CD4-positive, alpha-beta T cell (primary cell): Measurements from ENCODE around the gene STARD13. TPM values are rescaled to one million over a fixed set of nuclear protein-coding genes. Genes with fewer than 3 reads are reported as not detected.

Experiments
- ATAC-seq: fragments of 200-7000 bp; cut with Tn5 transposase; one replicate; pipeline ENCODE4 v1.10.0; 2022; ENCODE audit warnings: mild to moderate bottlenecking; ENCODE audit not compliant: poor library complexity
- CTCF ChIA-PET: fragments of 350-600 bp; sonication (Branson Sonifier 250); formaldehyde crosslinking; loops from one replicate; lab custom pipeline; 2021; ENCODE audit warnings: antibody characterized with exemption, inconsistent platforms; lab: Charles Lee
- POLR2A ChIA-PET: fragments of 350-600 bp; sonication (Branson Sonifier 250); formaldehyde crosslinking; loops from one replicate; lab custom pipeline; 2021; ENCODE audit warnings: antibody characterized with exemption, inconsistent platforms; lab: Charles Lee
- DNase-seq, 14 experiments: peaks; one replicate each; pipeline ENCODE4 v3.0.0-alpha.2; 2013 to 2020; ENCODE audit warnings: mixed read lengths in 2 of 14
- H3K27ac ChIP-seq, 2 donors: one replicate each; pipeline versions ENCODE4 v1.5.1 to v1.7.0; 2013; ENCODE audit warnings: low read length in 2 of 2, low read depth in 1 of 2, mild to moderate bottlenecking in 1 of 2
- H3K27me3 ChIP-seq, 2 experiments: 1 replicate in 1 of 2; 2 replicates in 1 of 2; pipeline versions ENCODE4 v1.6.1 to v1.7.0; 2013; ENCODE audit warnings: low read length in 2 of 2, control low read depth in 1 of 2, mild to moderate bottlenecking in 1 of 2, moderate library complexity in 1 of 2; ENCODE audit not compliant: insufficient read depth in 2 of 2, control insufficient read depth in 1 of 2
- H3K36me3 ChIP-seq: one replicate; pipeline ENCODE4 v1.6.1; 2013; ENCODE audit warnings: low read length, control low read depth; ENCODE audit not compliant: insufficient read depth
- H3K4me1 ChIP-seq: one replicate; pipeline ENCODE4 v1.6.1; 2013; ENCODE audit warnings: low read length, control low read depth; ENCODE audit not compliant: insufficient read depth
- H3K4me3 ChIP-seq: one replicate; pipeline ENCODE4 v1.5.1; 2013; ENCODE audit warnings: mild to moderate bottlenecking, low read length, moderate library complexity
- H3K9me3 ChIP-seq, 2 experiments: 1 replicate in 1 of 2; 2 replicates in 1 of 2; pipeline versions ENCODE4 v1.6.1 to v1.7.0; 2013; ENCODE audit warnings: low read length in 2 of 2, mild to moderate bottlenecking in 2 of 2, control low read depth in 1 of 2, moderate library complexity in 1 of 2; ENCODE audit not compliant: control insufficient read depth in 1 of 2, insufficient read depth in 1 of 2
- H3K27ac Mint-ChIP-seq: one replicate; pipeline ENCODE4 v1.8.0; 2020; ENCODE audit warnings: mixed read lengths
- H3K27me3 Mint-ChIP-seq: one replicate; pipeline ENCODE4 v1.8.0; 2021; ENCODE audit warnings: mixed read lengths
- H3K36me3 Mint-ChIP-seq: one replicate; pipeline ENCODE4 v1.8.0; 2021; ENCODE audit warnings: low read depth, mixed read lengths
- H3K4me1 Mint-ChIP-seq: one replicate; pipeline ENCODE4 v1.8.0; 2021; ENCODE audit warnings: low read depth, mixed read lengths
- H3K4me3 Mint-ChIP-seq: one replicate; pipeline ENCODE4 v1.8.0; 2020; ENCODE audit warnings: mild to moderate bottlenecking, mixed read lengths
- H3K9me3 Mint-ChIP-seq: one replicate; pipeline ENCODE4 v1.8.0; 2020; ENCODE audit warnings: mixed read lengths
- intact Hi-C, 2 experiments: fragments of 100-400 bp; cut with DNase I in 1 of 2; cut with micrococcal nuclease in 1 of 2; formaldehyde crosslinking; loops; one replicate each; pipeline versions ENCODE4 v1.15.1 to v1.9.0; 2023 to 2025; cut with DNase I, micrococcal nuclease
- total RNA-seq, 174 experiments: library from RNA in 2 of 174; stranded (reverse) in 2 of 174; gene quantifications; one replicate each; pipeline ENCODE4 v1.2.3 and lab custom pipeline; 2021 to 2026
- TF ChIP-seq, protein P1 (sequence below): fragments of 200-600 bp; IDR thresholded peaks from one replicate; pipeline ENCODE4 v1.8.0; 2022; ENCODE audit warnings: antibody characterized with exemption, mild to moderate bottlenecking

Gene STARD13
- total RNA-seq, 2 experiments from 2014 or later: not detected

GRCh38 chr13:33087091-33087490 lies 198.5 kb downstream of the STARD13 start:
- Histone ChIP-seq H3K27me3 (no peaks in the 10 kb centered on the region), H3K36me3 (no peaks in the 10 kb centered on the region), H3K4me1 (no peaks in the 10 kb centered on the region), H3K9me3 (no peaks in the 10 kb centered on the region), H3K27ac (no peak overlapping the region), H3K4me3 (no peak overlapping the region)
- H3K27me3 Mint-ChIP-seq: peaks cover 20% of the 10 kb centered on the region
- H3K4me3 Mint-ChIP-seq: no peak overlapping the region
- H3K27ac Mint-ChIP-seq: no peak overlapping the region
- intact Hi-C loops: no loop called here
- CTCF ChIA-PET: no interaction called here
- H3K4me1 Mint-ChIP-seq: no peaks in the 10 kb centered on the region
- POLR2A ChIA-PET: no interaction called here
- DNase-seq: no peak
- no peak for ATAC-seq
- H3K36me3 Mint-ChIP-seq: no peaks in the 10 kb centered on the region
- TF ChIP-seq, protein P1, sequence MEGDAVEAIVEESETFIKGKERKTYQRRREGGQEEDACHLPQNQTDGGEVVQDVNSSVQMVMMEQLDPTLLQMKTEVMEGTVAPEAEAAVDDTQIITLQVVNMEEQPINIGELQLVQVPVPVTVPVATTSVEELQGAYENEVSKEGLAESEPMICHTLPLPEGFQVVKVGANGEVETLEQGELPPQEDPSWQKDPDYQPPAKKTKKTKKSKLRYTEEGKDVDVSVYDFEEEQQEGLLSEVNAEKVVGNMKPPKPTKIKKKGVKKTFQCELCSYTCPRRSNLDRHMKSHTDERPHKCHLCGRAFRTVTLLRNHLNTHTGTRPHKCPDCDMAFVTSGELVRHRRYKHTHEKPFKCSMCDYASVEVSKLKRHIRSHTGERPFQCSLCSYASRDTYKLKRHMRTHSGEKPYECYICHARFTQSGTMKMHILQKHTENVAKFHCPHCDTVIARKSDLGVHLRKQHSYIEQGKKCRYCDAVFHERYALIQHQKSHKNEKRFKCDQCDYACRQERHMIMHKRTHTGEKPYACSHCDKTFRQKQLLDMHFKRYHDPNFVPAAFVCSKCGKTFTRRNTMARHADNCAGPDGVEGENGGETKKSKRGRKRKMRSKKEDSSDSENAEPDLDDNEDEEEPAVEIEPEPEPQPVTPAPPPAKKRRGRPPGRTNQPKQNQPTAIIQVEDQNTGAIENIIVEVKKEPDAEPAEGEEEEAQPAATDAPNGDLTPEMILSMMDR: no peak
- H3K9me3 Mint-ChIP-seq: no peaks in the 10 kb centered on the region

DNA sequence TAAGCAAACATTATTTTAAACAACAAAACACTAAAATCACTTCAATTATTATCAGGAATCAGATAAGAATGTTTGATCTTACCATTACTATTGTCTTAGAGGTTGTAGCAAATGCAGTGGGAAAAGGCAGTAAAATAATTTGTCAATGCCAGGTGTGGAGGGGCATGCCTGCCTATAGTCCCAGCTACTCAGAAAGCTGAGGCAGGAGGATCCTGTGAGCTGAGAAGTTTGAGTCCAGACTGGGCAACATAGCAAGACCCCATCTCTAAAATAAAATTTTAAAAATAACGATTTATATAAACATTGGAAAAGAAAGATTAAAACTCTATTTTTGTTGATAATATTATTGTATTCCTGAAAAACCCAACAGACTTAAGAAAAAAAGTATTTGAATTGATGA lies 202.5 kb downstream of the STARD13 start:
- H3K36me3 ChIP-seq: no peaks in the 10 kb centered on the region
- H3K4me1 ChIP-seq: no peaks in the 10 kb centered on the region
- DNase-seq: no peak
- Mint-ChIP-seq H3K27me3 (peaks cover 35% of the 10 kb centered on the region), H3K4me3 (no peak overlapping the region), H3K4me1 (no peaks in the 10 kb centered on the region), H3K27ac (no peak overlapping the region), H3K9me3 (no peaks in the 10 kb centered on the region), H3K36me3 (no peaks in the 10 kb centered on the region)
- ATAC-seq: no peak
- H3K27ac ChIP-seq: no peak overlapping the region
- intact Hi-C loops: no loop called here
- no peaks in the 10 kb centered on the region for H3K9me3 ChIP-seq
- POLR2A ChIA-PET: no interaction called here
- CTCF ChIA-PET: no interaction called here
- H3K4me3 ChIP-seq: no peak overlapping the region
- H3K27me3 ChIP-seq: peaks cover 0 to 4% of the 10 kb centered on the region in 2 experiments
- TF ChIP-seq, protein P1: no peak

GRCh38 chr13:33081666-33082065 lies 203.9 kb downstream of the STARD13 start:
- TF ChIP-seq, protein P1: no peak
- H3K4me3 ChIP-seq: no peak overlapping the region
- CTCF ChIA-PET: no interaction called here
- DNase-seq: no peak
- no peaks in the 10 kb centered on the region for H3K4me1 ChIP-seq
- H3K27me3 ChIP-seq: peaks cover 0 to 4% of the 10 kb centered on the region in 2 experiments
- Mint-ChIP-seq H3K27ac (no peak overlapping the region), H3K4me1 (no peaks in the 10 kb centered on the region), H3K9me3 (no peaks in the 10 kb centered on the region), H3K27me3 (peaks cover 29% of the 10 kb centered on the region), H3K4me3 (no peak overlapping the region), H3K36me3 (no peaks in the 10 kb centered on the region)
- no peaks in the 10 kb centered on the region for H3K9me3 ChIP-seq
- ATAC-seq: no peak
- H3K36me3 ChIP-seq: no peaks in the 10 kb centered on the region
- POLR2A ChIA-PET: no interaction called here
- intact Hi-C loops: no loop called here
- H3K27ac ChIP-seq: no peak overlapping the region
